NB4 (cell line): ENCODE measurements around the gene NR2F1-AS1.

Source experiments
- CTCF ChIP-seq: IDR thresholded peaks from one replicate; pipeline ENCODE4 v1.5.1; 2012; ENCODE audit warnings: low read depth, low read length
- MAX ChIP-seq: IDR thresholded peaks from 2 replicates; pipeline ENCODE4 v1.6.1; 2011; ENCODE audit warnings: low read depth, low read length
- MYC ChIP-seq: IDR thresholded peaks from 2 replicates; pipeline ENCODE4 v1.6.1; 2011; ENCODE audit warnings: low read depth, low read length
- POLR2A ChIP-seq: IDR thresholded peaks from 2 replicates; pipeline ENCODE4 v1.6.1; 2011; ENCODE audit warnings: mild to moderate bottlenecking; ENCODE audit not compliant: insufficient read length; ENCODE audit errors: extremely low read depth

- TF ChIP-seq CTCF (no peak), POLR2A (no peak), MYC (no peak), MAX (no peak)
Measured at GRCh38 chr5:93599399-93600120, 18.5 kb upstream of the NR2F1-AS1 start.
